Liver (tissue), 9 donors: Measurements from ENCODE around the gene ATP8B3. TPM values are rescaled to one million over a fixed set of nuclear protein-coding genes. Genes with fewer than 3 reads are reported as not detected.

Experiments used
- DNase-seq: peaks from one replicate; pipeline ENCODE4 v3.0.0-alpha.2; 2017; ENCODE audit warnings: low spot score
- H3K27ac ChIP-seq, 2 donors: one replicate each; pipeline ENCODE4 v1.7.0; 2013; ENCODE audit warnings: inconsistent platforms in 2 of 2, low read length in 2 of 2, control low read depth in 1 of 2, low read depth in 1 of 2, mild to moderate bottlenecking in 1 of 2
- H3K27me3 ChIP-seq, 4 donors: one replicate each; pipeline versions ENCODE4 v1.6.1 to v1.7.0; 2013; ENCODE audit warnings: low read length in 3 of 4, inconsistent platforms in 1 of 4, mild to moderate bottlenecking in 1 of 4, moderate library complexity in 1 of 4; ENCODE audit not compliant: control insufficient read depth in 4 of 4, insufficient read depth in 4 of 4
- H3K36me3 ChIP-seq, 4 donors: one replicate each; pipeline versions ENCODE4 v1.6.1 to v1.7.0; 2013; ENCODE audit warnings: low read length in 3 of 4, mild to moderate bottlenecking in 3 of 4, low read depth in 1 of 4, moderate library complexity in 1 of 4; ENCODE audit not compliant: control insufficient read depth in 4 of 4, insufficient read depth in 3 of 4
- H3K4me1 ChIP-seq, 4 donors: one replicate each; pipeline versions ENCODE4 v1.6.1 to v1.7.0; 2013; ENCODE audit warnings: low read length in 3 of 4, mild to moderate bottlenecking in 3 of 4, moderate library complexity in 1 of 4; ENCODE audit not compliant: control insufficient read depth in 4 of 4, insufficient read depth in 4 of 4
- H3K4me3 ChIP-seq, 3 donors: one replicate each; pipeline versions ENCODE4 v1.6.1 to v1.7.0; 2013; ENCODE audit warnings: low read length in 3 of 3, control low read depth in 1 of 3, low read depth in 1 of 3, mild to moderate bottlenecking in 1 of 3
- H3K9ac ChIP-seq, 2 donors: one replicate each; pipeline ENCODE4 v1.7.0; 2013; ENCODE audit warnings: low read length in 2 of 2, mild to moderate bottlenecking in 2 of 2, moderate library complexity in 2 of 2, control low read depth in 1 of 2, low read depth in 1 of 2
- H3K9me3 ChIP-seq, 4 donors: one replicate each; pipeline versions ENCODE4 v1.6.1 to v1.7.0; 2013; ENCODE audit warnings: low read length in 3 of 4; ENCODE audit not compliant: control insufficient read depth in 4 of 4
- HNF4A ChIP-seq, 2 donors: conservative IDR thresholded peaks; 2 replicates each; pipeline ENCODE4 v1.6.1; 2016; ENCODE audit warnings: antibody characterized with exemption in 2 of 2, mild to moderate bottlenecking in 2 of 2
- HNF4G ChIP-seq: IDR thresholded peaks from 2 replicates; pipeline ENCODE4 v1.6.1; 2016; ENCODE audit warnings: antibody characterized with exemption
- JUND ChIP-seq, 2 donors: IDR thresholded peaks; 2 replicates each; pipeline ENCODE4 v1.6.1; 2016; ENCODE audit warnings: antibody characterized with exemption in 2 of 2
- NR2F2 ChIP-seq: IDR thresholded peaks from 2 replicates; pipeline ENCODE4 v1.6.1; 2016; ENCODE audit warnings: antibody characterized with exemption
- RAD21 ChIP-seq, 2 donors: IDR thresholded peaks; 2 replicates each; pipeline ENCODE4 v1.6.1; 2016; ENCODE audit warnings: antibody characterized with exemption in 2 of 2, mild to moderate bottlenecking in 2 of 2
- REST ChIP-seq: IDR thresholded peaks from 2 replicates; pipeline ENCODE4 v1.6.1; 2016; ENCODE audit warnings: antibody characterized with exemption, mild to moderate bottlenecking
- RXRA ChIP-seq, 2 donors: IDR thresholded peaks; 2 replicates each; pipeline ENCODE4 v1.6.1; 2017 to 2018; ENCODE audit warnings: antibody characterized with exemption in 2 of 2, mild to moderate bottlenecking in 1 of 2
- TAF1 ChIP-seq: conservative IDR thresholded peaks from 2 replicates; pipeline ENCODE4 v1.6.1; 2016; ENCODE audit warnings: antibody characterized with exemption, mild to moderate bottlenecking
- YY1 ChIP-seq: IDR thresholded peaks from 2 replicates; pipeline ENCODE4 v1.6.1; 2016; ENCODE audit warnings: antibody characterized with exemption, mild to moderate bottlenecking
- WGBS: extraction: QIAGEN DNeasy Blood & Tissue Kit; methylation state at CpG from one replicate; pipeline ENCODE4 v1.1.7; 2013; 5-methylcytosine and 5-hydroxymethylcytosine counted together
- polyA plus RNA-seq, 2 donors: library from polyadenylated mRNA; stranded (reverse) in 1 of 2; unstranded in 1 of 2; fragments of 200-250 nt in 1 of 2; fragments of >200 nt in 1 of 2; fragmentation: Nextera tagmentation in 1 of 2; extraction: Ambion mirVana in 1 of 2; gene quantifications; one replicate each; pipeline versions ENCODE4 v1.2.1 to v1.2.3, GENCODE V29; 2013 to 2015
- total RNA-seq, 2 donors: library from RNA; depleted of rRNA; stranded (reverse); fragments of >200 nt; gene quantifications; one replicate each; pipeline ENCODE4 v1.2.3, GENCODE V29; 2014
- TF ChIP-seq, protein P1 (sequence below): IDR thresholded peaks from 2 replicates; pipeline ENCODE4 v1.6.1; 2016; ENCODE audit warnings: antibody characterized with exemption
- donor health status: healthy.
- donor health status: healthy.
- donor health status: healthy.
- donor health status: healthy.
- donor health status: healthy.

The ATP8B3 gene
- total and polyA plus RNA-seq, 4 donors, result 0.42 to 3.1 (median 0.52) TPM

DNA sequence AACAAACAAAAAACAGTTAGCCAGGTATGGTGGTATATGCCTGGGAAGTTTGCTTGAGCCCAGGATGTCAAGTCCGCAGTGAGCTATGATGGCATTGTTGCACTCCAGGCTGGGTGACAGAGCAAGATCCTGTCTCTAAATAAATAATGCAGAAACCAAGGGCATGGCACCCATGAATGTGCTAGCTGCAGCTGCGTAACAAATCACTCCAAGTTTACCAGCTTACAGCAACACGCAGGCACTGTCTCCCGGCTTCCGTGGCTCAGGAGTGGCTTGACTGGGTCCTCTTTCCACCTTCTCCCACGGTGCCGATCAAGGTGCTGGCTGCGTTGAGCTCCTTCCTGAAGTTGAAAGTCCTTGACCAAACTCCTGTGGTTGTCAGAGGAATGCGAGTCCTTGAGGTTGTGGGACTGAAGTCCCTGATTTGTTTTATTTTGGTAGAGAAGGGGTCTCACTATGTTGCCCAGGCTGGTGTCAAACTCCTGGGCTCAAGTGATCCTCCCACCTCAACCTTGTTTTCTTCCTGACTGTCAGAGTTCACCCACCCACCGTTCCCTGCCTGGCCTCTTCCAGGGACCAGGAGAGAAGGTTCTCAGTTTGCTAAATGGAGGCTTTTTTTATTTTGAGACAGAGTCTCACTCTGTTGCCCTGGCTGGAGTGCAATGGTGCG is 72.0 kb downstream of the ATP8B3 start:
- TF ChIP-seq TAF1 (no peak), JUND (IDR thresholded peaks at IDR 0.05) (no peak), HNF4A (conservative IDR thresholded peaks at IDR 0.05) (no peak), YY1 (no peak), RXRA (IDR thresholded peaks at IDR 0.05) (no peak), HNF4G (no peak), REST (no peak), RAD21 (IDR thresholded peaks at IDR 0.05) (no peak)
- TF ChIP-seq, protein P1, sequence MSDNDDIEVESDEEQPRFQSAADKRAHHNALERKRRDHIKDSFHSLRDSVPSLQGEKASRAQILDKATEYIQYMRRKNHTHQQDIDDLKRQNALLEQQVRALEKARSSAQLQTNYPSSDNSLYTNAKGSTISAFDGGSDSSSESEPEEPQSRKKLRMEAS, result no peak
- H3K27ac ChIP-seq, result no peak overlapping the region
- no peaks in the 10 kb centered on the region for H3K4me1 ChIP-seq
- no peak overlapping the region for H3K4me3 ChIP-seq
- peaks cover 0 to 3% (median 1%) of the 10 kb centered on the region in 4 donors for H3K9me3 ChIP-seq
- DNase-seq, result no peak
- peaks cover 0 to 9% (median under 1%) of the 10 kb centered on the region in 4 donors for H3K27me3 ChIP-seq
- H3K36me3 ChIP-seq, result no peaks in the 10 kb centered on the region
- H3K9ac ChIP-seq, result no peak overlapping the region
- whole genome bisulfite sequencing, result 91% methylated on average over 11 of the region's 11 CpGs

- Histone ChIP-seq H3K9me3 (peaks cover 0 to 3% (median 1%) of the 10 kb centered on the region in 4 donors), H3K27ac (no peak overlapping the region), H3K36me3 (no peaks in the 10 kb centered on the region), H3K4me3 (no peak overlapping the region), H3K4me1 (no peaks in the 10 kb centered on the region), H3K9ac (no peak overlapping the region), H3K27me3 (peaks cover 0 to 5% (median 2%) of the 10 kb centered on the region in 4 donors)
- no peak for DNase-seq
- no peak for TF ChIP-seq NR2F2
- no peak for TF ChIP-seq REST
- no peak for TF ChIP-seq RXRA (IDR thresholded peaks at IDR 0.05)
- WGBS, result 38% methylated on average over 22 of the region's 22 CpGs
Observed at GRCh38 chr19:1736927-1737326, 75.1 kb downstream of the ATP8B3 start.
